ENCODE results near the gene SDK1.

- TF ChIP-seq CTCF (conservative IDR thresholded peaks at IDR 0.05): no peak
- TF ChIP-seq ZFX (IDR thresholded peaks at IDR 0.05): no peak
Observed at GRCh38 chr7:4202154-4202736, 901.2 kb downstream of the SDK1 start.
